ENCODE results near the gene HCFC1R1. TPM values are rescaled to one million over a fixed set of nuclear protein-coding genes. Genes with fewer than 3 reads are reported as not detected.
A peak's percentile ranks its signal among the peaks of the same experiment; 100 is the strongest.

Gene HCFC1R1
- total RNA-seq, 1 experiment from 2014 or later, result 61.3 TPM

DNA sequence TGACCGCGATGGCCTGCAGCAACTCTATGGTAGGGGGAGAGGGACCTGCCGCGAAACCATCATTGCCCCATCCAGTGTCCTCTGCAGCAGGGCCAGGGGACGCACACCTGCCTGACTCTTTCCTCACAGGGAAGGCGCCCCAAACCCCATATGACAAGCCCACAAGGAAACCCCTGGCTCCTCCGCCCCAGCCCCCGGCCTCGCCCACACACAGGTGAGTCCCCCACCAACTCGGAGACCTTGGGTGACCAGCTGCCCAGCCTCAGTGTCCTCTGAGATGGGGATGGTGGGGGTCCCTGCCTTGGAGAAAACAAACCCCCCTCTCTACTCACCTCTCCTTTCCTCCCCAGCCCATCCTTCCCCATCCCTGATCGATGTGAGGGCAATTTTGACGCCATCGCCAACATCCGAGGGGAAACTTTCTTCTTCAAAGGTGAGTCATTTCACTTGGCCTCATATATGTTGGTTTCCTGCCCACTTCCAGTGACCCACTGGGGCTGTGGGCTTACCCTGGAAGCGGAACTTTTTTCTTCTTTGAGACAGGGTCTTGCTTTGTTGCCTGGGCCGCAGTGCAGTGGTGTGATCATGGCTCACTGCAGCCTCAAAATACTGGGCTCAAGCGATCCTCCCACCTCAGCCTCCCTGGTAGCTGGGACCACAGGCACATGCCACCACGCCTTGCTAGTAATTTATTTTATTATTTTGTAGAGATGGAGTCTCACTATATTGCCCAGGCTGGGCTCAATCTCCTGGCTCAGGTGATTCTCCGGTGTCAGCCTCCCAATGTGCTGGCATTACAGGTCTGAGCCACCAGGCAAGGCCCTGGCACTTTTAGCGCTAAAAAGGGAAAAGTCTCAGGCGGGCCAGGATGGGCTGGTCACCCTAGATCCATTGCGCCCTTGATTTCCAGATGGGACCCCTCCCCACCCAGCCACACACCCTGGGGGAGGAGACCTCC is 33.7 kb upstream of the HCFC1R1 start:
- H3K9me3 Mint-ChIP-seq, result no peaks in the 10 kb centered on the region; a peak in 2 of 5 replicates
- TF ChIP-seq, protein P1, sequence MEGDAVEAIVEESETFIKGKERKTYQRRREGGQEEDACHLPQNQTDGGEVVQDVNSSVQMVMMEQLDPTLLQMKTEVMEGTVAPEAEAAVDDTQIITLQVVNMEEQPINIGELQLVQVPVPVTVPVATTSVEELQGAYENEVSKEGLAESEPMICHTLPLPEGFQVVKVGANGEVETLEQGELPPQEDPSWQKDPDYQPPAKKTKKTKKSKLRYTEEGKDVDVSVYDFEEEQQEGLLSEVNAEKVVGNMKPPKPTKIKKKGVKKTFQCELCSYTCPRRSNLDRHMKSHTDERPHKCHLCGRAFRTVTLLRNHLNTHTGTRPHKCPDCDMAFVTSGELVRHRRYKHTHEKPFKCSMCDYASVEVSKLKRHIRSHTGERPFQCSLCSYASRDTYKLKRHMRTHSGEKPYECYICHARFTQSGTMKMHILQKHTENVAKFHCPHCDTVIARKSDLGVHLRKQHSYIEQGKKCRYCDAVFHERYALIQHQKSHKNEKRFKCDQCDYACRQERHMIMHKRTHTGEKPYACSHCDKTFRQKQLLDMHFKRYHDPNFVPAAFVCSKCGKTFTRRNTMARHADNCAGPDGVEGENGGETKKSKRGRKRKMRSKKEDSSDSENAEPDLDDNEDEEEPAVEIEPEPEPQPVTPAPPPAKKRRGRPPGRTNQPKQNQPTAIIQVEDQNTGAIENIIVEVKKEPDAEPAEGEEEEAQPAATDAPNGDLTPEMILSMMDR (conservative IDR thresholded peaks at IDR 0.05), result no peak
- Histone ChIP-seq H2BK5ac (ENCODE audit: insufficient read length, low read length) (no peak overlapping the region), H2AFZ (ENCODE audit: low read length) (no peak overlapping the region), H3K9ac (ENCODE audit: extremely low read depth, insufficient read length, low read length) (no peak overlapping the region), H3K56ac (ENCODE audit: insufficient read length, low read depth, low read length) (no peak overlapping the region), H3K79me2 (ENCODE audit: insufficient read depth, low read length) (no peaks in the 10 kb centered on the region), H3K4me2 (ENCODE audit: insufficient read depth, insufficient read length, low read length) (peak overlapping the region; percentile 58), H3K4me1 (ENCODE audit: insufficient read depth, low read length) (no peaks in the 10 kb centered on the region), H3K14ac (ENCODE audit: insufficient read depth, low read length) (no peak overlapping the region; the same call in 1 of the 2 replicates), H3K4ac (ENCODE audit: low read depth, low read length) (no peak overlapping the region), H3K79me1 (ENCODE audit: insufficient read depth, low read depth, low read length, poor library complexity, severe bottlenecking) (no peaks in the 10 kb centered on the region), H2BK15ac (ENCODE audit: low read depth, low read length) (no peak overlapping the region), H4K8ac (replicated peaks; ENCODE audit: insufficient read length, low read depth, low read length) (no peak overlapping the region), H3K9me3 (ENCODE audit: control insufficient read depth, low read depth, low read length) (no peaks in the 10 kb centered on the region), H2BK20ac (ENCODE audit: low read depth, low read length, poor library complexity, severe bottlenecking) (no peak overlapping the region), H4K5ac (ENCODE audit: insufficient read length, low read depth, low read length) (no peak overlapping the region), H2AK5ac (ENCODE audit: insufficient read length, low read length) (no peak overlapping the region), H3K27me3 (ENCODE audit: insufficient read depth, low read length) (peaks cover 2% of the 10 kb centered on the region; the same call in 1 of the 2 replicates), H3K23ac (ENCODE audit: insufficient read length, low read depth, low read length) (no peak overlapping the region), H4K91ac (ENCODE audit: insufficient read length, low read depth, low read length) (no peak overlapping the region), H4K20me1 (ENCODE audit: control insufficient read depth, insufficient read depth, insufficient read length) (no peaks in the 10 kb centered on the region), H3T11ph (ENCODE audit: low read length) (no peak overlapping the region), H3K23me2 (ENCODE audit: insufficient read length, low read depth, low read length, poor library complexity, severe bottlenecking) (peaks cover 14% of the 10 kb centered on the region), H3K27ac (ENCODE audit: insufficient read length, low read depth, low read length) (no peak overlapping the region), H2BK120ac (ENCODE audit: low read depth, low read length, poor library complexity, severe bottlenecking) (no peak overlapping the region), H2BK12ac (ENCODE audit: insufficient read length, low read depth, low read length) (no peak overlapping the region), H3K18ac (ENCODE audit: insufficient read length, low read depth, low read length) (no peak overlapping the region)
- H3K27me3 Mint-ChIP-seq (ENCODE audit: low read depth), result peaks cover 34% of the 10 kb centered on the region
- peaks cover 6 to 24% (median 14%) of the 10 kb centered on the region in 3 experiments for H3K36me3 Mint-ChIP-seq (ENCODE audit: insufficient read depth in 1 of 3, low read depth in 3 of 3)
- no CpG with 5 or more reads among the region's 22 CpGs for WGBS (ENCODE audit: extremely low coverage, insufficient read length, low lambda C conversion rate)
- 0 out of 7 replicates have a peak overlapping the region, but pooled peaks of 1 of the 3 experiments have one; percentile 20 for H3K27ac Mint-ChIP-seq
- DNase-seq, result no peak
- H3K4me1 Mint-ChIP-seq, result peaks cover 20 to 36% of the 10 kb centered on the region in 2 experiments
- peak overlapping the region; percentile 34 to 64; a peak in 3 of 5 replicates for H3K4me3 Mint-ChIP-seq

All from H9 (cell line).